Esophagus (tissue), 2 donors: ENCODE results near the gene RFX1. TPM values are rescaled to one million over a fixed set of nuclear protein-coding genes. Genes with fewer than 3 reads are reported as not detected.
"Not testable (repeated sequence)": the region's sequence is repeated elsewhere in the genome, so short reads cannot be mapped to it uniquely, and the experiment has no call there.

Experiments used
- H3K27ac ChIP-seq, 2 donors: one replicate each; pipeline ENCODE4 v1.5.1; 2013; ENCODE audit warnings: low read depth in 2 of 2, mild to moderate bottlenecking in 2 of 2, inconsistent platforms in 1 of 2, low read length in 1 of 2, moderate library complexity in 1 of 2
- H3K27me3 ChIP-seq, 2 donors: one replicate each; pipeline ENCODE4 v1.6.1; 2013; ENCODE audit warnings: low read length in 2 of 2, control low read depth in 1 of 2, mild to moderate bottlenecking in 1 of 2; ENCODE audit not compliant: insufficient read depth in 2 of 2, control insufficient read depth in 1 of 2
- H3K36me3 ChIP-seq, 2 donors: one replicate each; pipeline ENCODE4 v1.6.1; 2013; ENCODE audit warnings: low read length in 1 of 2; ENCODE audit not compliant: control insufficient read depth in 2 of 2, insufficient read depth in 2 of 2
- H3K4me1 ChIP-seq, 2 donors: one replicate each; pipeline ENCODE4 v1.6.1; 2013; ENCODE audit warnings: low read length in 1 of 2; ENCODE audit not compliant: control insufficient read depth in 2 of 2, insufficient read depth in 2 of 2
- H3K4me3 ChIP-seq, 2 donors: one replicate each; pipeline ENCODE4 v1.5.1; 2013; ENCODE audit warnings: low read length in 2 of 2, mild to moderate bottlenecking in 2 of 2, low read depth in 1 of 2, moderate library complexity in 1 of 2
- H3K9me3 ChIP-seq, 2 donors: one replicate each; pipeline ENCODE4 v1.6.1; 2013; ENCODE audit warnings: mild to moderate bottlenecking in 2 of 2, low read depth in 1 of 2, low read length in 1 of 2, moderate library complexity in 1 of 2; ENCODE audit not compliant: control insufficient read depth in 2 of 2, insufficient read depth in 1 of 2
- WGBS, 2 donors: extraction: QIAGEN DNeasy Blood & Tissue Kit; methylation state at CpG; one replicate each; pipeline ENCODE4 v1.1.7; 2013; 5-methylcytosine and 5-hydroxymethylcytosine counted together
- polyA plus RNA-seq, 2 donors: library from polyadenylated mRNA; stranded (reverse); fragments of 200-250 nt; gene quantifications; one replicate each; pipeline ENCODE4 v1.2.3, GENCODE V29; 2013
- donor health status: healthy with polysubstance abuse.
- donor health status: Bipolar disorder and iron deficiency.

RFX1 gene
- polyA plus RNA-seq, 2 donors, result 3.8 to 6.6 TPM

DNA sequence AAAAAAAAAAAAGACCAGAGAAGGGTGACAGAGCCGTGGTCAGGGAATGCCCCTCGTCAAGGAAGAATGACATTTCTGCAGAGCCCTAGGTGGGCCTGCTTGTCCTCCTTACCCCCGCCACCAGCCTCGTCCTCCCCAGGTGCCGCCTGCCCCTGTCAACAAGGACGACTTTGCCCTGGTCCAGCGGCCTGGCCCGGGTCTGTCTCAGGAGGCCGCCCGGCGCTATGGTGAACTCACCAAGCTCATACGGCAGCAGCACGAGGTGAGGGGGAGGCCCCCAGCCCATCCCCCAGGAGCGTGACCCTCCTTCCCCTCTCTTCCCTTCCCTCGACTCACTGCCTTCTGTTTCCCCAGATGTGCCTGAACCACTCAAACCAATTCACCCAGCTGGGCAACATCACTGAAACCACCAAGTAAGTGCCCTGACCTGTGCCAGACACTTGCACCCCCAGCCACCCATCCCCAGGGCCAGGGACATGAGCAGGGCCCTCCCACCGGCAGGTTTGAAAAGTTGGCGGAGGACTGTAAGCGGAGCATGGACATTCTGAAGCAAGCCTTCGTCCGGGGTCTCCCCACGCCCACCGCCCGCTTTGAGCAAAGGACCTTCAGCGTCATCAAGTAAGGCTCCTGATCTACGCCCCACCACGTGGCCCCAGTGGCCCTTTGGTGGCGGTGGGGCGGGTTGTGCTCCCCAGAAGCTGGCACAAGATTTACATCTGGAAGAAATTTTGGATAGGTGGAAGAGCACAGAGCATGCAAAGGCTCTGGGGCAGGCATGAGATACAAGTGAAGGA lies 82.7 kb downstream of the RFX1 start:
- H3K27me3 ChIP-seq, result no peaks in the 10 kb centered on the region
- H3K36me3 ChIP-seq, result peaks cover 21 to 61% of the 10 kb centered on the region in 2 donors
- H3K4me1 ChIP-seq, result no peaks in the 10 kb centered on the region
- 94 to 97% methylated on average over 26 to 28 of the region's 28 CpGs for WGBS, 2 donors
- H3K4me3 ChIP-seq, result no peak overlapping the region
- H3K9me3 ChIP-seq, result peaks cover 0 to 6% of the 10 kb centered on the region in 2 donors
- H3K27ac ChIP-seq, result no peak overlapping the region

DNA sequence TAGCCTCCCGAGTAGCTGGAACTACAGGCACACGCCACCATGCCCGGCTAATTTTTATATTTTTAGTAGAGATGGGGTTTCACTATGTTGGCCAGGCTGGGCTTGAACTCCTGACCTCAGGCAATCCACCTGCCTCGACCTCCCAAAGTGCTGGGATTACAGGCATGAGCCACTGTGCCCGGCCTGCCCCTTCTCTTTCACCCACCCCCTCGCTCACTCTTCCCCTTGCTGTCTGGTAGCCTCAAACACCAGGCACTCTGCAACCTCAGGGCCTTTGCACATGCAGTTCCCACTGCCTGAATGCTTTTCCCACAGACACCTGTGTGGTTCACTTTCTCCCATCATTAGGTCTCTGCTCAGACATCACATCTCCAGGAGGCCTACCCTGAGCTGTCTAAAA lies 84.0 kb downstream of the RFX1 start:
- not testable (repeated sequence) for H3K9me3 ChIP-seq, H3K27me3 ChIP-seq, H3K4me3 ChIP-seq, H3K27ac ChIP-seq, H3K4me1 ChIP-seq
- WGBS, 2 donors, result 94 to 99% methylated on average over 6 of the region's 6 CpGs
- H3K36me3 ChIP-seq, result peaks cover 21 to 58% of the 10 kb centered on the region in 2 donors

DNA sequence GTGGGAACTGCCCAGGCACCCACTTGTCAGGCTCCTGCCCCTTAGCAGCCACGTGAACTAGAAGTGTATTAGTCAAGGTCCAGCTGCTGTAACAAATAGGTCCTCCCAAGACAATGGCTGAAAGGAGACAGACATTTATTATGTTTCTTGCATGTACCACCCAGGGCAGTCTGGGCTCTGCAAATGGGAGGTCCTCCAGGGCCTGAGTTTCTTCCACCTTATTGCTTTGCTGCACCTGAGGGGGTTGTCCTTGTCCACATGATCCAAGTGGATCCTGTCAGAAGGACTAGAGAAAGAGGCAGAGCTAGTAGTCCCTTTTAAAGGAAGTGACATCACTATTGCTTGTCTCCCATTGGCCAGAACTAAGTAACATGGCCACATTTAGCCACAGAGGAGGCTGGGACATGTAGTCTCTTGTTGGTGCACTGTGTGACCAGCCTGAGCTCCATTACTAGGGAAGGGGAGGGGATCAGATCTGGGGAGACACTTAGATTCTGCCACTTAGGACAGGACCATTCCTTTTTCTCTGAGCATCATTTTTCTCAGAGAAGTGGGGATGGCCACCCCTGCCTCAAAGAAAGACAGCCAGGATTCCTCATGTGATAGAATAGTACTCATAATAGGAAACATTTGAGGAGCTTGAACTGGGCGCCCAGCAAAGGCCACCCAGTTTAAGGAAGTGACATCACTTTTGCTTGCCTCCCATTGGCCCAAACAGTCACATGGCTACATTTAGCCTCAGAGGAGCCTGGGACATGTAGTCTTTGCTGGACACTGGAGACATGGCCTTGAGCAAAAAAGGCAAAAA lies 85.0 kb downstream of the RFX1 start:
- Histone ChIP-seq H3K4me1 (no peaks in the 10 kb centered on the region), H3K27ac (no peak overlapping the region), H3K27me3 (no peaks in the 10 kb centered on the region), H3K36me3 (peaks cover 15 to 48% of the 10 kb centered on the region in 2 donors), H3K4me3 (no peak overlapping the region), H3K9me3 (peaks cover 0 to 6% of the 10 kb centered on the region in 2 donors)
- 89 to 93% methylated on average over 2 of the region's 2 CpGs for WGBS, 2 donors

DNA sequence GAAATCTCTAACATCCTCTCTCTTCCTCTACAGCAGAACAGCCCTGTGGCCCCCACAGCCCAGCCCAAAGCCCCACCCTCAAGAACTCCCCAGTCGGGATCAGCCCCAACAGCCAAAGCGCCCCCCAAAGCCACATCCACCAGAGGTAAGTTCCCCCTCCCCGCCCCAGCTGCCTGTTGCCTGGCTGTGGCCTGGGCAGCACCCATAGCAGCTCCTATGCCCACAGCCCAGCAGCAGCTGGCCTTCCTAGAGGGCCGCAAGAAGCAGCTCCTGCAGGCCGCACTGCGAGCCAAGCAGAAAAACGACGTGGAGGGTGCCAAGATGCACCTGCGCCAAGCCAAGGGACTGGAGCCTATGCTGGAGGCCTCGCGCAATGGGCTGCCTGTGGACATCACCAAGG lies 85.6 kb downstream of the RFX1 start:
- Histone ChIP-seq H3K36me3 (peaks cover 15 to 54% of the 10 kb centered on the region in 2 donors), H3K4me1 (no peaks in the 10 kb centered on the region), H3K9me3 (peaks cover 0 to 6% of the 10 kb centered on the region in 2 donors), H3K4me3 (no peak overlapping the region), H3K27me3 (no peaks in the 10 kb centered on the region), H3K27ac (no peak overlapping the region)
- WGBS, 2 donors, result 98 to 100% methylated on average over 11 of the region's 11 CpGs

DNA sequence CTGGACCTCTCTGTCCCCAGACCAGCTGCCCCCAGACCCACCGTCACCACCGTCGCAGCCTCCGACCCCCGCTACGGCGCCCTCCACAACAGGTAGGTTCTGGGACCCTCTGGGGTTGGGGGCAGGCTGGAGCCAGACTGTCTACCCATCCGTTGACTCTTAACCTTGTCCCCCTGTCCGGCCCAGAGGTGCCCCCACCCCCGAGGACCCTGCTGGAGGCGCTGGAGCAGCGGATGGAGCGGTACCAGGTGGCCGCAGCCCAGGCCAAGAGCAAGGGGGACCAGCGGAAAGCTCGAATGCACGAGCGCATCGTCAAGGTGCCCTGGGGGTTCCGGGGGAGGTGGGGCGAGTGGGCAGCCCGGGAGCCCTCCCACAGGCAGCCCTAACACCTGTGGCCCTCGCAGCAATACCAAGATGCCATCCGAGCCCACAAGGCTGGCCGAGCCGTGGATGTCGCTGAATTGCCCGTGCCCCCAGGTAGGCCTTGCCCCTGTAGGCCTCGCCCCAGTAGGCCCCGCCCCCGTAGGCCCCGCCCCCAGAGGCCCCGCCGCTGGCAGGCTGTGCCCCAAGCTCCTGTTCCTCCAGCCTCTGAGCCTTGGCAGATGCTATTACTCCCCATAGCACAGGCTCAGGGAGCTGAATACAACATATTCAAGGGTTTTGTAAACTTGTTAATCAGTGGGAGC lies 87.3 kb downstream of the RFX1 start:
- H3K9me3 ChIP-seq, result peaks cover 0 to 6% of the 10 kb centered on the region in 2 donors
- no peak overlapping the region for H3K27ac ChIP-seq
- H3K4me1 ChIP-seq, result no peaks in the 10 kb centered on the region
- no peaks in the 10 kb centered on the region for H3K27me3 ChIP-seq
- no peak overlapping the region for H3K4me3 ChIP-seq
- H3K36me3 ChIP-seq, result peaks cover 12 to 54% of the 10 kb centered on the region in 2 donors
- 91% methylated on average over 33 to 34 of the region's 34 CpGs for WGBS, 2 donors

DNA sequence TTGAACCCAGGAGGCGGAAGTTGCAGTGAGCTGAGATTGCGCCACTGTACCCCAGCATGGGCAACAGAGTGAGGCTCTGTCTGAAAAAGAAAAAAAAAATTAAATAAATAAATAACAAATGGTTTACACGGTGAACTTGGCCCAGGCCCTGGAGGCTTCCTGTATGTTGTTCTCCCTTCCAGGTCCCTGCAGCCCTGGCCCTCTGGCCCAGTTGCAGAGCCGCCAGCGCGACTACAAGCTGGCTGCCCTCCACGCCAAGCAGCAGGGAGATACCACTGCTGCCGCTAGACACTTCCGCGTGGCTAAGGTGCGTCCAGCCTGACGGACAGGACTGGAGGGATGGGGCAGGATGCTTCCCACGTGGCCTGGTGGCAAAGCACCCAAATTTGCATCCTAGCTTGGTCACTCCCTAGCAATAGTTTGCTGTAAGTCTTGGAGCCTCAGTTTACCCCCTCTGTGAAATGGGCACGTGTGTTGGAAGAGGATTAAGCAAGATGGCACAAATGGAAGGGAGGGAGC lies 88.2 kb downstream of the RFX1 start:
- Histone ChIP-seq H3K4me1 (no peaks in the 10 kb centered on the region), H3K27me3 (no peaks in the 10 kb centered on the region), H3K9me3 (peaks cover 0 to 6% of the 10 kb centered on the region in 2 donors), H3K4me3 (no peak overlapping the region), H3K36me3 (peaks cover 18 to 52% of the 10 kb centered on the region in 2 donors), H3K27ac (no peak overlapping the region)
- WGBS, 2 donors, result 84 to 85% methylated on average over 14 of the region's 14 CpGs

GRCh38 chr19:13914777-13915176 lies 91.3 kb downstream of the RFX1 start:
- 68 to 71% methylated on average over 3 of the region's 3 CpGs for WGBS, 2 donors
- no peak overlapping the region for H3K27ac ChIP-seq
- H3K4me3 ChIP-seq, result no peak overlapping the region
- H3K36me3 ChIP-seq, result peaks cover 10 to 38% of the 10 kb centered on the region in 2 donors
- H3K27me3 ChIP-seq, result no peaks in the 10 kb centered on the region
- no peaks in the 10 kb centered on the region for H3K9me3 ChIP-seq
- no peaks in the 10 kb centered on the region for H3K4me1 ChIP-seq

DNA sequence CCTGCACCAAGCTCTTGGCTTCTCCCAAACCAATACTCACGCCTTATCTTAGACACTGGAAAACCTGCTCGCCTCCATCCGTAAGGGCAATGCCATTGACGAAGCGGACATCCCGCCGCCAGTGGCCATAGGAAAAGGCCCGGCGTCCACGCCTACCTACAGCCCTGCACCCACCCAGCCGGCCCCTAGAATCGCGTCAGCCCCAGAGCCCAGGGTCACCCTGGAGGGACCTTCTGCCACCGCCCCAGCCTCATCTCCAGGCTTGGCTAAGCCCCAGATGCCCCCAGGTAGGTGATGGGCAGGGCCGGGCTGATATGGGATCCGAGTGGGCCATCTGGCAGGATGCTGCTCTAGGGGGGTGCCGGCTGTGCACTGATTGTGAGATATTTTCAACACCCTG lies 92.8 kb downstream of the RFX1 start:
- Histone ChIP-seq H3K36me3 (peaks cover 10 to 33% of the 10 kb centered on the region in 2 donors), H3K27me3 (no peaks in the 10 kb centered on the region)

More for the DNA sequence above, 92.8 kb downstream of the RFX1 start:
- no peak overlapping the region for H3K4me3 ChIP-seq
- no peaks in the 10 kb centered on the region for H3K9me3 ChIP-seq
- H3K4me1 ChIP-seq, result no peaks in the 10 kb centered on the region
- WGBS, 2 donors, result 93 to 97% methylated on average over 17 of the region's 17 CpGs
- H3K27ac ChIP-seq, result no peak overlapping the region
